Neural cell (in vitro differentiated cells): ENCODE measurements around the gene SV2C.

Experiments used
- MXI1 ChIP-seq: fragments of 450-650 bp; conservative IDR thresholded peaks from 2 replicates; pipeline ENCODE4 v1.6.1; 2014; ENCODE audit warnings: antibody characterized with exemption, mild to moderate bottlenecking; ENCODE audit not compliant: poor library complexity, severe bottlenecking
- POLR2AphosphoS5 ChIP-seq: IDR thresholded peaks from 2 replicates; pipeline ENCODE4 v1.6.1; 2012
- RAD21 ChIP-seq: fragments of 450-650 bp; conservative IDR thresholded peaks from 2 replicates; pipeline ENCODE4 v1.6.1; 2014; ENCODE audit warnings: antibody characterized with exemption, mild to moderate bottlenecking, moderate library complexity
- TF ChIP-seq, protein P1 (sequence below): fragments of 450-650 bp; IDR thresholded peaks from 2 replicates; pipeline ENCODE4 v1.5.1; 2014; ENCODE audit warnings: antibody characterized with exemption, mild to moderate bottlenecking, moderate library complexity; ENCODE audit not compliant: poor library complexity, severe bottlenecking

DNA sequence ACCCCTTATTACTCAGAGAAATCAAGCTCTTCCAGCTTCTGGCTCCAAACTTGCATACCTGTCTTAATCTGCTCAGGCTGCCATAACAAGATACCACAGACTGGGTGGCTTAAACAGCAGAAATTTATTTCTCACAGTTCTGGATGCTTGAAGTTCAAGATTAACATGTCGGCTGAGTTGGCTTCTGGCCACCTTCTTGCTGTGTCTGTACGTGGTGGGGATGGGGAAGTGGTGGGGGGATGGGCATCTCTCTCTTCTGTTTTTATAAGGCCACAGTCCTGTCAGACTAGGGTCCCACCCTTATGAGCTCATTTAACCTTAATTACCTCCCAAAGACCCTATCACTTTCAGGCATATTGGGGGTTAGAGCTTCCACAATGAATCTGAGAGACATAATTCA is 140.5 kb downstream of the SV2C start:
- TF ChIP-seq, protein P1, sequence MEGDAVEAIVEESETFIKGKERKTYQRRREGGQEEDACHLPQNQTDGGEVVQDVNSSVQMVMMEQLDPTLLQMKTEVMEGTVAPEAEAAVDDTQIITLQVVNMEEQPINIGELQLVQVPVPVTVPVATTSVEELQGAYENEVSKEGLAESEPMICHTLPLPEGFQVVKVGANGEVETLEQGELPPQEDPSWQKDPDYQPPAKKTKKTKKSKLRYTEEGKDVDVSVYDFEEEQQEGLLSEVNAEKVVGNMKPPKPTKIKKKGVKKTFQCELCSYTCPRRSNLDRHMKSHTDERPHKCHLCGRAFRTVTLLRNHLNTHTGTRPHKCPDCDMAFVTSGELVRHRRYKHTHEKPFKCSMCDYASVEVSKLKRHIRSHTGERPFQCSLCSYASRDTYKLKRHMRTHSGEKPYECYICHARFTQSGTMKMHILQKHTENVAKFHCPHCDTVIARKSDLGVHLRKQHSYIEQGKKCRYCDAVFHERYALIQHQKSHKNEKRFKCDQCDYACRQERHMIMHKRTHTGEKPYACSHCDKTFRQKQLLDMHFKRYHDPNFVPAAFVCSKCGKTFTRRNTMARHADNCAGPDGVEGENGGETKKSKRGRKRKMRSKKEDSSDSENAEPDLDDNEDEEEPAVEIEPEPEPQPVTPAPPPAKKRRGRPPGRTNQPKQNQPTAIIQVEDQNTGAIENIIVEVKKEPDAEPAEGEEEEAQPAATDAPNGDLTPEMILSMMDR: no peak
- TF ChIP-seq MXI1 (no peak), POLR2AphosphoS5 (no peak), RAD21 (no peak)
